ENCODE results near the gene SPG7. TPM values are rescaled to one million over a fixed set of nuclear protein-coding genes. Genes with fewer than 3 reads are reported as not detected.
"Not testable (repeated sequence)": the region's sequence is repeated elsewhere in the genome, so short reads cannot be mapped to it uniquely, and the experiment has no call there.

The SPG7 gene
- total RNA-seq, 4 donors from 2014 or later: 65.0 to 104 (median 84.9) TPM

- TF ChIP-seq CTCF (IDR thresholded peaks at IDR 0.05) (no peak), POLR2A (IDR thresholded peaks at IDR 0.05) (no peak)
- H3K36me3 ChIP-seq: no peaks in the 10 kb centered on the region
- no peak for DNase-seq
- no peak overlapping the region for H3K27ac ChIP-seq
- no peaks in the 10 kb centered on the region for H3K27me3 ChIP-seq
- H3K4me1 ChIP-seq: peaks cover 0 to 22% (median 17%) of the 10 kb centered on the region in 3 donors
- H3K4me3 ChIP-seq: no peak overlapping the region
- H3K9me3 ChIP-seq: no peaks in the 10 kb centered on the region
- 96% methylated on average over 9 of the region's 49 CpGs; no CpG with 5 or more reads in 1 of the 2 donors for WGBS, 2 donors
- intact Hi-C loops (cut with DNase I): no loop called here
Observed at GRCh38 chr16:89583895-89584644, 75.9 kb downstream of the SPG7 start.

- TF ChIP-seq CTCF (IDR thresholded peaks at IDR 0.05) (no peak), POLR2A (IDR thresholded peaks at IDR 0.05) (no peak)
- no peaks in the 10 kb centered on the region for H3K9me3 ChIP-seq
- H3K4me1 ChIP-seq: peaks cover 0 to 22% (median 17%) of the 10 kb centered on the region in 3 donors
- no peak overlapping the region for H3K27ac ChIP-seq
- DNase-seq: no peak
- WGBS, 2 donors: 50 to 67% methylated on average over 10 to 15 of the region's 25 CpGs
- H3K36me3 ChIP-seq: no peaks in the 10 kb centered on the region
- H3K4me3 ChIP-seq: no peak overlapping the region
- intact Hi-C loops (cut with DNase I): no loop called here
- no peaks in the 10 kb centered on the region for H3K27me3 ChIP-seq
Observed at GRCh38 chr16:89584768-89585549, 76.8 kb downstream of the SPG7 start.

- WGBS, 2 donors: 100% methylated on average over 2 of the region's 7 CpGs; no CpG with 5 or more reads in 1 of the 2 donors
- no peak for DNase-seq
- H3K27me3 ChIP-seq: no peaks in the 10 kb centered on the region
- intact Hi-C loops (cut with DNase I): no loop called here
- H3K4me1 ChIP-seq: peaks cover 0 to 22% (median 17%) of the 10 kb centered on the region in 3 donors
- H3K27ac ChIP-seq: no peak overlapping the region
- TF ChIP-seq POLR2A (IDR thresholded peaks at IDR 0.05): no peak
- TF ChIP-seq CTCF (IDR thresholded peaks at IDR 0.05): no peak
- H3K4me3 ChIP-seq: no peak overlapping the region
- H3K36me3 ChIP-seq: no peaks in the 10 kb centered on the region
- H3K9me3 ChIP-seq: no peaks in the 10 kb centered on the region
Observed at GRCh38 chr16:89586218-89586617, 78.0 kb downstream of the SPG7 start.

GRCh38 chr16:89586853-89587252, 78.7 kb downstream of the SPG7 start:
- TF ChIP-seq POLR2A (IDR thresholded peaks at IDR 0.05): no peak
- no peak for TF ChIP-seq CTCF (IDR thresholded peaks at IDR 0.05)
- Histone ChIP-seq H3K4me1 (peaks cover 0 to 16% (median 13%) of the 10 kb centered on the region in 3 donors), H3K27ac (no peak overlapping the region), H3K36me3 (no peaks in the 10 kb centered on the region), H3K27me3 (no peaks in the 10 kb centered on the region), H3K4me3 (no peak overlapping the region), H3K9me3 (no peaks in the 10 kb centered on the region)
- no peak for DNase-seq
- WGBS, 2 donors: 89% methylated on average over 7 of the region's 25 CpGs; no CpG with 5 or more reads in 1 of the 2 donors
- intact Hi-C loops (cut with DNase I): no loop called here

- H3K36me3 ChIP-seq; H3K4me1 ChIP-seq; DNase-seq; intact Hi-C loops (cut with DNase I); H3K27me3 ChIP-seq; H3K4me3 ChIP-seq; H3K9me3 ChIP-seq; H3K27ac ChIP-seq: not testable (repeated sequence)
- 100% methylated on average over 4 of the region's 36 CpGs; no CpG with 5 or more reads in 1 of the 2 donors for WGBS, 2 donors
Observed at GRCh38 chr16:89587676-89588075, 79.5 kb downstream of the SPG7 start.

Data from esophagus squamous epithelium (tissue), 5 donors.